ENCODE results near the gene SH3GLB1. TPM values are rescaled to one million over a fixed set of nuclear protein-coding genes. Genes with fewer than 3 reads are reported as not detected.
"Not testable (repeated sequence)": the region's sequence is repeated elsewhere in the genome, so short reads cannot be mapped to it uniquely, and the experiment has no call there.

Gene SH3GLB1
- total RNA-seq (2014; rRNA removed; shearing (Covaris generic)) = 45.1 and 60.4 TPM in 2 replicates

DNA sequence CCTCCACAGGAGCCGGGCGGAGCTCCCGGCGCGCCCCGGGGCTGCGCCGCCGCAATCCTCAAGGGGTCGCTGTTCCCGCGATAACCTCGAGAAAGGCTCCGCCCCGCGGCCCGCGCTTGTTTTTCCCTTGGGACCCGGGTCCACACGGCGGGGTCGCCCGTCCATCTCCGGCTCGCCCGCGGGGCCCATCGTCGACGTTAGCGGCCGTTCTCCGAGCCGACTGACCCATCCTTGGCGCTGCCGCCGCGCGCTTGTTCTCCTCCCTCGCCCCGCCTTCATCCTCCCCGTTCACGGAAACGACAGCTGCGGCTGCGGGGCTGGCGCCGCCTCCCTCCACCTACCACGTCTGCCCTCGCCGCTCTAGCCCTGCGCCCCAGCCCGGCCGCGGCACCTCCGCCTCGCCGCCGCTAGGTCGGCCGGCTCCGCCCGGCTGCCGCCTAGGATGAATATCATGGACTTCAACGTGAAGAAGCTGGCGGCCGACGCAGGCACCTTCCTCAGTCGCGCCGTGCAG, at the start of gene SH3GLB1:
Gene SH3GLB1 (plus strand): TSS at position 119 of the 514 bp plus-strand sequence. CDS start 324 bp downstream, at position 443.
- peak; percentile 97 for DNase-seq (ENCODE audit: low read depth)

GRCh38 chr1:86658381-86658780, 46.0 kb upstream of the SH3GLB1 start:
- DNase-seq (ENCODE audit: low read depth) = not testable (repeated sequence)

DNA sequence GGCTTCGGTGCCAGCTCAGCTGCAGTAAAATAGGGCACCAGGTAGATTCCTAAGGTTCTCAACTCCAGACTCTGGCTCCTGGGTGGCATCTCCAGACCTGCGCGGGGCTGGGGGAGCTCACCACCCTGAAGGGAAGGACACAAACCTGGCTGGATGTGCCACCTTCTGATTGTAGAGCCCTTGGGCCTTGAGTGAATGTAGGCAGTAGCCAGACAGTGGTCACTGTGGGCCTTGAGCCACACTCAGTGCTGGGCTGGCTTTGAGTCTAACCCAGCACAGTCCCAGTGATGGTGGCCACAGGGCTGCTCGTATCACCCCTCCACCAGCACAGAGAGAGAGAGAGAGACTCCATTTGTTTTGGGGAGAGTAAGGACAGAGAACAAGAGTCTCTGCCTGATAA, 38.0 kb upstream of the SH3GLB1 start:
- no peak for DNase-seq (ENCODE audit: low read depth)

- DNase-seq (ENCODE audit: low read depth) = no peak
Observed at GRCh38 chr1:86687595-86687994, 16.8 kb upstream of the SH3GLB1 start.

DNA sequence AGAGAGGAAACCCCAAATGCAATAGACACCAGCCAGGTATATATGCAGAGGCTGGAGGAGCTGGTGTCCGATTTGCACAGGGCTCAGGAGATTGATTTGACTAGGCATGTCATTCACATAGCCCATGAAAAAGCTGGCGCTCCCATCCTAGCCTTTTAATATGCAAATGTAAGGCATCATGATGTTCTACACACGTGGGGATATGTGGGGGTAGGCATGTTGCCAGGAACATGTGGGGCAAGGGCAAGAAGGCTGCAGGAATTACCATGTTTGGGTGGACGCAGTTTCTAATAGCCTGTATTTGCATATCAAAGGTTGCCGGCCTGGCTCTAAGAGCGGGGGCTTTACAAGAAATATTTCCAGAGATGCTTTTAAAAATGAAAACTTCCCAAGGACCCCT, 11.7 kb upstream of the SH3GLB1 start:
- no peak for DNase-seq (ENCODE audit: low read depth)

DNA sequence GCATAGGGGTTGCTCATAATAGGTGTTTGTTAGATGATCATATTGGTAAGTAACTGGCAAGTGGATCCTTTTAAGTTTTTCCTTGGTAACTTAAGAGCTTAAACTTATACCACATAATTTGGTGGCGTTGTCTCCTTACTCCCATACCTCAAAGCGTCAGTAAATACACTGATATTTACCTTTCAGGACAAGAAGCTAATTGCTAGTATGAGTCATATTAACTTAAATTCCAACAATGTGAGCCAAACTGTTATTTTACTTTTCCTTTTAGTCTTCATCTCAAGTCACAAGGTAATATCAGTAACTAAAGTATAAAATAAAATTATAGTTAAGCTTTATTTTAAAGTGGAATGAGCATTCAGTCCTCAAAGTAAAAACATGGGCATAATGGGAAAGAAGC, 9.0 kb upstream of the SH3GLB1 start:
- DNase-seq (ENCODE audit: low read depth) = no peak

DNA sequence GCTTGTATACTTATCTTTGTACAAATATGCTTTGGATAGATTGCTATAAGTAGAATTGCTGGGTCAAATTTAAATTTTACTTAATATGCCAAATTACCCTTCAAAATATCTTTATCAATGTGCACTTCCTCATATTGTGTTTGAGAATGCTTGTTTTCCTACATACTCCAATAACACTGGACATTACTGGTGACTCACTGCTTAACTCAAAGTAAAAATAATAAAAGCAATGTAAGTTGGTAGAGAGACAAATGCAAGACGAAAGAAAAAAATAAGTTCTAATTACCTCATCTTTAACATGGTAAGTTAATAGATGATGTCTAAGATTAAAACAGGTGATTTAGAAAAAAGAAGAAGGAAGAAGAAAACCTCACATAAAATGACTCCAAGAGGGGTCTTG, 7.9 kb upstream of the SH3GLB1 start:
- no peak for DNase-seq (ENCODE audit: low read depth)

GRCh38 chr1:86699186-86699585, 5.2 kb upstream of the SH3GLB1 start:
- no peak for DNase-seq (ENCODE audit: low read depth)

DNA sequence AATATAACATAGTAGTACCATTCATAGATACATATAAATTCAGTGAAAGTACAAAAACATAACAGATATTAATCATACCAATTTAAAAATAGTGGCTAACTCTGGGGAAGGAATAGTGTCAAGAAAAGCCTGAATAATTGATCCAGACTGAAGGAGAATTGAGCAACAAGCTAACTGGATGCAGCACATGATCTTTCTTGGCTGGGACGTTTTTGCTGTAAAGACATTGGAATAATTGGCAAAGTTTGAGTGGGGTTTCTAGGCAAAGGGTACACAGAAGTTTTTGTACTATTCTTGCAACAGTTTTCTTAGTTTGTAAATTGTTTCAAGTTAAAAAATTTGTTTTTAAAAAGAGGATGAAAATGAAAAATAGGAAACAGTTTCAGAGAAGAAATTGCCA, 2.6 kb upstream of the SH3GLB1 start:
- no peak for DNase-seq (ENCODE audit: low read depth)

- not testable (repeated sequence) for DNase-seq (ENCODE audit: low read depth)
Observed at GRCh38 chr1:86702954-86703494, 1.4 kb upstream of the SH3GLB1 start.

- peak; percentile 68 for DNase-seq (ENCODE audit: low read depth)
Observed at GRCh38 chr1:86703696-86704457, 499 bp upstream of the SH3GLB1 start.

- DNase-seq (ENCODE audit: low read depth) = peak; percentile 80
Observed at GRCh38 chr1:86704972-86705664, 742 bp downstream of the SH3GLB1 start.

- no peak for DNase-seq (ENCODE audit: low read depth)
Observed at GRCh38 chr1:86705665-86705985, 1.2 kb downstream of the SH3GLB1 start.

- DNase-seq (ENCODE audit: low read depth) = no peak
Observed at GRCh38 chr1:86706018-86706635, 1.8 kb downstream of the SH3GLB1 start.

DNA sequence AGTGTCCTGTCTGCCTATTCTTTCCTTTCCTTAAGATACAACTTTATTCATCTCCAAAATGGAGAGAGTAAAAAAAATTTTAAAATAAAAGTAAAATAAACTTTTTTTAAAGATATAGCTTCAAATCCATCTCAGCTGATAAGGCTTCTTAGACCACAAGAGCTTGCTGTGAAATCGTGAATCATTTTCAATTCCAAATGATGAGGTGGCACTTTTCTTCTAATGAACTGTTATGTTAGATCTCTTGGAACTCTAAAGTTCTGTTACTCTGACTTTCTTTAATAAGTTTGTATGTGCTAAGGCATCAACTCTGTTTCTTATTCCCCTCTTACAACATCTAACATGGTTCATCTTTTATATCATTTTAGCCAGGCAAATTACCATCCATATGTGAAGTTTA, 4.5 kb downstream of the SH3GLB1 start:
- no peak for DNase-seq (ENCODE audit: low read depth)

- DNase-seq (ENCODE audit: low read depth) = no peak
Observed at GRCh38 chr1:86712088-86712860, 7.9 kb downstream of the SH3GLB1 start.

GRCh38 chr1:86713477-86713876, 9.1 kb downstream of the SH3GLB1 start:
- no peak for DNase-seq (ENCODE audit: low read depth)

DNA sequence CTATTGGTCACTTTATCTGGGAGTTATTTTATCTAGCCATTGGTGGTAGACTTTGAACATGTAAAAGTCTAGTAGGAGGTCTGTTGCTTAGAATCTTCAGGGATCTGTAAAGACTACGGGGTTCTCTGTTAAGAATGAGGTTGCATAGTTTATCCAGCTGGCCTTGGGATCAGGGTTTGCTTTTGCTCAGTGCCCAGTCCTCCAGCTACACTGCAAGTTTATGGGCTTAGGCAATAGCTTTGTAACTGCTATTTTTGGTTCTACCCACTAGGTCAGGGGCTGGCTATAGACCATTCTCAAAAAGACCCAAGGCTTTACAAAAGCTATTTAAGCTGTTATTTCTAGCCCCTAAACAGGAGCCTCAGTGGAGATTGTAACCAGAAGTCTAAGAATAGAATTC, 9.8 kb downstream of the SH3GLB1 start:
- no peak for DNase-seq (ENCODE audit: low read depth)

GRCh38 chr1:86714561-86715244, 10.3 kb downstream of the SH3GLB1 start:
- no peak for DNase-seq (ENCODE audit: low read depth)

DNA sequence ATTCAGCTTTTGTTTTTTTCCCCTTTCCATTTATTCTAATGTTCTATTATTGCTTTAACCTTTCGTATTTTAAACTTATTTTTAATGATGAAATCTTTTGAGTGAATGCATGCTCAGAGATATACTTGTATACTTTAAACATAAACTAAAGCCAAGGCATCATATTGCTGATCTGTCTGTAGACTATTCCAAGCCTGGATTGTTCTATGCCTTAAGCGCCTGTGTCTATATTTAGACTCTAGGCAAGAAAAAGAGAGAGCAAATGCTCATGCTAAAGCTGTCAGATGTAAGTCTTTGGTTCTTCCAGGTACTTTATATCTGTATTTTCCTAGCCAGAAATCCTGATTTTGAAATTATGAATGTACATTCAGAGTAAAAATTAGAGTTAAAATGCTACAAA, 14.4 kb downstream of the SH3GLB1 start:
- DNase-seq (ENCODE audit: low read depth) = no peak

GRCh38 chr1:86731416-86731815, 27.0 kb downstream of the SH3GLB1 start:
- no peak for DNase-seq (ENCODE audit: low read depth)

Data from Daoy (cell line).